H1 (cell line): ENCODE measurements around the gene ARHGAP15. TPM values are rescaled to one million over a fixed set of nuclear protein-coding genes. Genes with fewer than 3 reads are reported as not detected.

Experiments used
- ATF2 ChIP-seq: IDR thresholded peaks from 2 replicates; pipeline ENCODE4 v1.6.1; 2012; ENCODE audit warnings: low read length, inconsistent platforms
- ATF3 ChIP-seq: IDR thresholded peaks from 2 replicates; pipeline ENCODE4 v1.6.1; 2011; ENCODE audit warnings: low read depth, mild to moderate bottlenecking, low read length; ENCODE audit not compliant: insufficient read depth
- CHD7 ChIP-seq: fragments of 300-600 bp; sonication (generic); IDR thresholded peaks from 2 replicates; pipeline ENCODE4 v1.7.1; 2012; ENCODE audit warnings: low read length, moderate library complexity, mild to moderate bottlenecking, inconsistent platforms; ENCODE audit not compliant: insufficient replicate concordance
- E2F6 ChIP-seq: IDR thresholded peaks from 2 replicates; pipeline ENCODE4 v1.6.1; 2012; ENCODE audit warnings: inconsistent platforms
- HDAC6 ChIP-seq: IDR thresholded peaks from one replicate; pipeline ENCODE4 v1.7.1; 2012; ENCODE audit warnings: low read depth, mild to moderate bottlenecking, inconsistent platforms, low read length, moderate library complexity
- RNF2 ChIP-seq: fragments of 200-900, 300-1000 bp; sonication (generic); IDR thresholded peaks from 2 replicates; pipeline ENCODE4 v1.7.1; 2016; ENCODE audit warnings: borderline replicate concordance, low read depth, mild to moderate bottlenecking, antibody characterized with exemption, low read length; ENCODE audit not compliant: poor library complexity, severe bottlenecking; ENCODE audit errors: missing control alignments
- polyA plus RNA-seq, 7 experiments: library from polyadenylated mRNA; depleted of rRNA in 3 of 7; stranded (reverse) in 5 of 7; unstranded in 2 of 7; fragments of >200 nt in 5 of 7; fragments of 200-250 nt in 2 of 7; gene quantifications; 1 replicate in 5 of 7; 2 replicates in 1 of 7; 4 replicates in 1 of 7; pipeline versions ENCODE4 v1.2.1 to v1.2.3, GENCODE V29; 2011 to 2013; ENCODE audit warnings: missing spikeins in 2 of 7, mixed read lengths in 2 of 7
- total RNA-seq: library from RNA; stranded (reverse); fragmentation: NEBNext Ultra II Directional; extraction: Animal tissue kit (Norgen Biotek cat#: 25700); gene quantifications from 2 replicates; pipeline ENCODE4 v1.2.1, GENCODE V29; 2021

Gene ARHGAP15
- total and polyA plus RNA-seq, 2 of the 8 experiments (the other 6 are each of a cell fraction or from before 2014, with no cell fraction given): not detected

GRCh38 chr2:143776526-143777297, 647.5 kb downstream of the ARHGAP15 start (continued):
- TF ChIP-seq ATF2 (no peak), ATF3 (no peak), RNF2 (no peak), HDAC6 (no peak), CHD7 (no peak), E2F6 (no peak)
